NCI-H1092 treated with DMSO at 0.1 percent for 48 hours (cell line): Measurements from ENCODE around the gene ANO1.
A peak's percentile ranks its signal among the peaks of the same experiment; 100 is the strongest.

Source experiments
- DNase-seq: peaks from one replicate; lab custom pipeline; 2025; lab: John Stamatoyannopoulos, UW

The ANO1 gene

GRCh38 chr11:70072861-70073755, 5.0 kb upstream of the ANO1 start:
- no peak for DNase-seq

- DNase-seq = no peak
Measured at GRCh38 chr11:70073871-70074371, 4.2 kb upstream of the ANO1 start.

GRCh38 chr11:70074746-70075145, 3.4 kb upstream of the ANO1 start:
- DNase-seq = no peak

- DNase-seq = no peak
Measured at GRCh38 chr11:70075836-70076235, 2.3 kb upstream of the ANO1 start.

- DNase-seq = no peak
Measured at GRCh38 chr11:70076461-70076931, 1.6 kb upstream of the ANO1 start.

- no peak for DNase-seq
Measured at GRCh38 chr11:70077411-70078094, 564 bp upstream of the ANO1 start.

GRCh38 chr11:70078781-70079616, 882 bp downstream of the ANO1 start:
- no peak for DNase-seq

GRCh38 chr11:70079691-70080090, 1.6 kb downstream of the ANO1 start:
- no peak for DNase-seq

- no peak for DNase-seq
Measured at GRCh38 chr11:70080763-70081162, 2.6 kb downstream of the ANO1 start.

GRCh38 chr11:70082829-70083228, 4.7 kb downstream of the ANO1 start:
- no peak for DNase-seq

- DNase-seq = no peak
Measured at GRCh38 chr11:70084046-70084984, 6.2 kb downstream of the ANO1 start.

GRCh38 chr11:70085815-70086769, 8.0 kb downstream of the ANO1 start:
- DNase-seq = no peak

GRCh38 chr11:70087446-70088167, 9.5 kb downstream of the ANO1 start:
- DNase-seq = no peak

- no peak for DNase-seq
Measured at GRCh38 chr11:70088735-70089250, 10.7 kb downstream of the ANO1 start.

- DNase-seq = no peak
Measured at GRCh38 chr11:70089631-70090030, 11.5 kb downstream of the ANO1 start.

GRCh38 chr11:70090961-70091381, 12.9 kb downstream of the ANO1 start:
- DNase-seq = peak; percentile 90

GRCh38 chr11:70091638-70092037, 13.5 kb downstream of the ANO1 start:
- DNase-seq = no peak

- no peak for DNase-seq
Measured at GRCh38 chr11:70092959-70093715, 15.0 kb downstream of the ANO1 start.
